ENCODE data around the gene ELL.

The ELL gene

DNA sequence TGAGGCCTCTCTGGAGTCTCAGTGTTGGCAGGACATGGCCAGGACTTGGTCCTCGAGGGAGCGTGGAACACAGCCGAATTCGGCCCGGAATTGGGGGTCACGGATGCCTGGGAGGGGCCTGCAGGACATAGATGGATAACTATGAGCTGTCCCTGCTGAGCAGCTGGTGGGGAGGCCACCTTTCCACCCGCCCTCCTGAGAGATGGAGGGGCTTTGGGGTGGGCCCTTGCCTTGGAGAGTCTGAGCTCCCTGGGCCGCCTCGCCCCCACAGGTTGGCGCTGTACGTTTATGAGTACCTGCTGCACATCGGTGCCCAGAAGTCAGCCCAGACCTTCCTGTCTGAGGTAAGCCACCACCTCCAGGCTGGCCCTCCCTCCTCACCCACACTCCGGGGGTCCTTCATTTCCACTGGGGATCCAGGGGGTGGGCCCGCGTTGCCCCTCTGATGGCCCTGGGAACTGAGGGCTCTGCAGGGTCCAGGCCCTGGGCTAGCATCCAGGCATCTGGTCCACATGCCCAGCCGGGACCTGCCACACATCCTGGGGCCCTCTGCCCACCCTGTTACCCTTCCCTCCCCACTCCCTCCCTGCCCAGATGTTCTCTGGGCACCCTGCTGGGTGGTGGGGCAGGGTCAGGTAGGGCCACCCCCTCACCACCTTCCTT lies 94.7 kb downstream of the ELL start:
- DNase-seq, result no peak
- TF ChIP-seq, protein P1, sequence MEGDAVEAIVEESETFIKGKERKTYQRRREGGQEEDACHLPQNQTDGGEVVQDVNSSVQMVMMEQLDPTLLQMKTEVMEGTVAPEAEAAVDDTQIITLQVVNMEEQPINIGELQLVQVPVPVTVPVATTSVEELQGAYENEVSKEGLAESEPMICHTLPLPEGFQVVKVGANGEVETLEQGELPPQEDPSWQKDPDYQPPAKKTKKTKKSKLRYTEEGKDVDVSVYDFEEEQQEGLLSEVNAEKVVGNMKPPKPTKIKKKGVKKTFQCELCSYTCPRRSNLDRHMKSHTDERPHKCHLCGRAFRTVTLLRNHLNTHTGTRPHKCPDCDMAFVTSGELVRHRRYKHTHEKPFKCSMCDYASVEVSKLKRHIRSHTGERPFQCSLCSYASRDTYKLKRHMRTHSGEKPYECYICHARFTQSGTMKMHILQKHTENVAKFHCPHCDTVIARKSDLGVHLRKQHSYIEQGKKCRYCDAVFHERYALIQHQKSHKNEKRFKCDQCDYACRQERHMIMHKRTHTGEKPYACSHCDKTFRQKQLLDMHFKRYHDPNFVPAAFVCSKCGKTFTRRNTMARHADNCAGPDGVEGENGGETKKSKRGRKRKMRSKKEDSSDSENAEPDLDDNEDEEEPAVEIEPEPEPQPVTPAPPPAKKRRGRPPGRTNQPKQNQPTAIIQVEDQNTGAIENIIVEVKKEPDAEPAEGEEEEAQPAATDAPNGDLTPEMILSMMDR (IDR thresholded peaks at IDR 0.05; ENCODE audit: low read depth, low read length, missing control alignments), result no peak
- in situ Hi-C loops (cut with HindIII; ENCODE audit: low pct_ligation_motif_present, low sequenced_read_pairs), result no loop called here
- Histone ChIP-seq H3K36me3 (replicated peaks) (peaks cover 5% of the 10 kb centered on the region), H3K27me3 (replicated peaks) (no peaks in the 10 kb centered on the region), H3K4me3 (ENCODE audit: low read depth, low read length) (no peak overlapping the region), H3K27ac (no peak overlapping the region)

GRCh38 chr19:18426416-18426767 lies 95.5 kb downstream of the ELL start:
- Histone ChIP-seq H3K4me3 (ENCODE audit: low read depth, low read length) (no peak overlapping the region), H3K27me3 (replicated peaks) (no peaks in the 10 kb centered on the region), H3K36me3 (replicated peaks) (peaks cover 5% of the 10 kb centered on the region), H3K27ac (peak overlapping the region; percentile 4)
- TF ChIP-seq, protein P1 (IDR thresholded peaks at IDR 0.05; ENCODE audit: low read depth, low read length, missing control alignments), result peak; percentile 1
- in situ Hi-C loops (cut with HindIII; ENCODE audit: low pct_ligation_motif_present, low sequenced_read_pairs), result no loop called here
- no peak for DNase-seq

DNA sequence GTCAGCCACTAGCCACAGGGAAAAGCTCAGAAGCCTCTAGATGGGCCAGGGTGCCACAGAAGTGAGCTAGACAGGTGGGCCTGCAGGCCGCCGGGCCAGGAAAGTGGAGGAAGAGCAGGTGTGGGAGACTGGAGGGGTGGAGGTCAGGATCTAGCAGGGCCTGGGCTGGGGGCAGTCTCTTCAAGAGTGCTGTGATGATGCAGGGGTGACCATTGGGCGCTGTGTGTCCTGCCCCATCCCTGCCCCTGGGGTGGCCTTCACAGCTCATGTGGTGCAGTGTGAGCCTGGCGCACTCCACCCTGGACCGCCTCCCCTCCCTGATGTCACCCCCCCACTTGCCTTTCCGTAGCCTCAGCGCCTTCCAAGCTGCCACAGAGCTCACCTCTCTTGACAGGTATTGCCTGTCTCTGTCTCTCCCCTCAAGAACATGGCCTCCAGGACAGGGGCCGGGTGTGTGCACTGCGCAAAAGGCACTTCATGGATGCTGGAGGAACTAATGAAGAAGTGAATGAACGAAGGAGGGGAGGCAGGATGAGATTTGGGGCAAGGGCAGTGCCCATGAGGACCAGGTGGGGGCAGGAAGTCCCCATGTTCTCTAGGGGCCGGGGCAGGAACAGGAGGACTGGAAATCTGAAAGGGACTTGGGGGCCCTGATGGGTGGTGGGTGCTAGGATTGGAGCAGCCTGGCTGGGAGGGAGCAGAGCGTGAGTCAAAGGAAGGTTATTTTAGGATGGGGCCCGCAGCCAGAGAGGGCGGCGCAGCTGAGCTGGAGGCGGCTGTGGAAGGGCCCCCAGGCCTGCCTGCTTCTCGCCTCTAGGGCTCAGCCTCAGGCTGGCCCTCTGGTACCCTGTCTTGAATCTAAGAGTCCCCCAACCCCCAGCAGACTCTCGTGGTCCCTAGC lies 96.1 kb downstream of the ELL start:
- Histone ChIP-seq H3K4me3 (ENCODE audit: low read depth, low read length) (no peak overlapping the region), H3K27ac (peak overlapping the region; percentile 4), H3K27me3 (replicated peaks) (no peaks in the 10 kb centered on the region), H3K36me3 (replicated peaks) (peaks cover 5% of the 10 kb centered on the region)
- TF ChIP-seq, protein P1 (IDR thresholded peaks at IDR 0.05; ENCODE audit: low read depth, low read length, missing control alignments), result peak; percentile 23
- in situ Hi-C loops (cut with HindIII; ENCODE audit: low pct_ligation_motif_present, low sequenced_read_pairs), result no loop called here
- peak; percentile 52 for DNase-seq

- H3K36me3 ChIP-seq (replicated peaks), result peaks cover 5% of the 10 kb centered on the region
- DNase-seq, result no peak
- in situ Hi-C loops (cut with HindIII; ENCODE audit: low pct_ligation_motif_present, low sequenced_read_pairs), result no loop called here
- TF ChIP-seq, protein P1 (IDR thresholded peaks at IDR 0.05; ENCODE audit: low read depth, low read length, missing control alignments), result no peak
- H3K4me3 ChIP-seq (ENCODE audit: low read depth, low read length), result no peak overlapping the region
- no peak overlapping the region for H3K27ac ChIP-seq
- no peaks in the 10 kb centered on the region for H3K27me3 ChIP-seq (replicated peaks)
These were observed 96.9 kb downstream of the ELL start for GRCh38 chr19:18424890-18425514.

DNA sequence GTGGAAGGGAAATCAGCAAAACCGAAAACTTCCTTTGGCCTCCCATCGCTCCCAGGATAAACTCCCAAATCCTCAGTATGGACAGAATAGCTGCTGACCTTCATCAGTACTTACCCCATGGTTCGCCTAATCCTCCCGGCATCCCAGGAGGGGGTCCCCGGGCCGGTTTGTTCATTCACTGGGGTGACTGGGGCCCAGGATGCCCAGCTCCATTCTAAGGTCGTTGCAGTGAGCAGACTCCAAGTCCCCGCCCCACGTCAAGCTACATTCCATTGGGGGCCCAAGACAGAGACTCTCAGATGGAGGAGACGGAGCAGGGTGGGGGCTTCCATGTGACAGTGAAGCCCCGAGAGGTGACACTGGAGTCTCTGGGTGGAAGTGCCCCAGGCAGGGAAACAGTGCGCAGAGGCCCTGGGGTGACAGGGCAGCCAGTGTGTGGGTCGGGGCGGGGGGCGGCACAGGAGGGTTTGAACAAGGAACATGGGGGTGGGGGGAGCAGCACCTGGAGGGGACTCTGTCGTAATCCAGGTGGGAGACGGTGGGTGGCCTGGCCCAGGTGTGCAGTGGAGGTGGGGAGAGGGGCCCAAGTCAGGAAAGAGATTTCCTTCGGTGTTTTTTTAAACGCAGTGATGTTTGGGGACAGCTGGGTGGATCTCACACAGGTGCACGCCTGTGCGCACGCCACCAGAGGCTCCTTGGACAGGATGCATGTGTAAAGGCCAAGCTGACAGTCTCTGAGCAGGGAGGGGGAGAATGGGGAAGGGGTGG lies 97.6 kb downstream of the ELL start:
- TF ChIP-seq, protein P1 (IDR thresholded peaks at IDR 0.05; ENCODE audit: low read depth, low read length, missing control alignments), result no peak
- Histone ChIP-seq H3K27me3 (replicated peaks) (no peaks in the 10 kb centered on the region), H3K36me3 (replicated peaks) (peaks cover 5% of the 10 kb centered on the region), H3K4me3 (ENCODE audit: low read depth, low read length) (no peak overlapping the region), H3K27ac (no peak overlapping the region)
- in situ Hi-C loops (cut with HindIII; ENCODE audit: low pct_ligation_motif_present, low sequenced_read_pairs), result no loop called here
- DNase-seq, result no peak

All from brain microvascular endothelial cell (primary cell).